ENCODE results near the gene CCDC7. TPM values are rescaled to one million over a fixed set of nuclear protein-coding genes. Genes with fewer than 3 reads are reported as not detected.

Gene CCDC7
- polyA plus RNA-seq, 1 of the 3 experiments (the other 2 are of a cell fraction) = 0.44 TPM

DNA sequence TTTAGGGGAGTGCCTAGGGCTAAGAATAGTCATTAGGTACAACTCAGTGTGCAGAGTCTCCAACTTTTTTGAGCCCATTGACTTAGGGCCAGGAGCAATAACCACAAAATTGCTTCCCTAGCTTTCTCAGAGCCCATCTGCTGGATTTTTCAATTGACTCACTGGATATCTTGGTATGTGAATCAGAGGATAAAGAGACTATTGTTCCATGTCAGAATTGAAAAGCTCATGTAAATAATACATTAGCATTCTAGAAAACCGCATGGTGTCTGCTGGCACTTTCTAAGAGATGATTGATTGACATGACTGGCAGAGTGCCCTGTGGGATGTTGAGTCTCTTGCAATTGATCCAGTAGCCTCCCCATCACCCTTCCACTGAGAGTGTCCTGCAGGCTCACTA is 246.2 kb downstream of the CCDC7 start:
- Histone ChIP-seq H3K9me2 (no peaks in the 10 kb centered on the region), H3K4me1 (ENCODE audit: control insufficient read depth in 1 of 2, insufficient read depth in 2 of 2, low read depth in 1 of 2, low read length in 1 of 2) (peaks cover 0 to 5% of the 10 kb centered on the region in 2 experiments; a peak in 1 of 4 replicates), H3K9ac (no peak overlapping the region), H3F3A (replicated peaks; ENCODE audit: insufficient read depth) (no peaks in the 10 kb centered on the region), H3K9me3 (no peaks in the 10 kb centered on the region), H3K36me3 (replicated peaks in 1 of 2; ENCODE audit: control insufficient read depth in 1 of 2, insufficient read depth in 2 of 2, low read length in 1 of 2) (no peaks in the 10 kb centered on the region), H3K4me2 (0 out of 2 replicates have a peak overlapping the region, but pooled peaks have one; percentile 7), H2AFZ (ENCODE audit: low read depth) (no peak overlapping the region), H3K4me3 (ENCODE audit: low read depth in 2 of 2, low read length in 1 of 2) (no peak overlapping the region), H4K20me1 (ENCODE audit: insufficient read depth) (no peaks in the 10 kb centered on the region), H3K27ac (ENCODE audit: low read depth in 2 of 2, low read length in 1 of 2) (peak overlapping the region in 1 of 2 experiments; percentile 64; a peak in 2 of 4 replicates), H3K79me2 (ENCODE audit: insufficient read depth) (no peaks in the 10 kb centered on the region), H3K27me3 (ENCODE audit: insufficient read depth) (no peaks in the 10 kb centered on the region)
- TF ChIP-seq, protein P1, sequence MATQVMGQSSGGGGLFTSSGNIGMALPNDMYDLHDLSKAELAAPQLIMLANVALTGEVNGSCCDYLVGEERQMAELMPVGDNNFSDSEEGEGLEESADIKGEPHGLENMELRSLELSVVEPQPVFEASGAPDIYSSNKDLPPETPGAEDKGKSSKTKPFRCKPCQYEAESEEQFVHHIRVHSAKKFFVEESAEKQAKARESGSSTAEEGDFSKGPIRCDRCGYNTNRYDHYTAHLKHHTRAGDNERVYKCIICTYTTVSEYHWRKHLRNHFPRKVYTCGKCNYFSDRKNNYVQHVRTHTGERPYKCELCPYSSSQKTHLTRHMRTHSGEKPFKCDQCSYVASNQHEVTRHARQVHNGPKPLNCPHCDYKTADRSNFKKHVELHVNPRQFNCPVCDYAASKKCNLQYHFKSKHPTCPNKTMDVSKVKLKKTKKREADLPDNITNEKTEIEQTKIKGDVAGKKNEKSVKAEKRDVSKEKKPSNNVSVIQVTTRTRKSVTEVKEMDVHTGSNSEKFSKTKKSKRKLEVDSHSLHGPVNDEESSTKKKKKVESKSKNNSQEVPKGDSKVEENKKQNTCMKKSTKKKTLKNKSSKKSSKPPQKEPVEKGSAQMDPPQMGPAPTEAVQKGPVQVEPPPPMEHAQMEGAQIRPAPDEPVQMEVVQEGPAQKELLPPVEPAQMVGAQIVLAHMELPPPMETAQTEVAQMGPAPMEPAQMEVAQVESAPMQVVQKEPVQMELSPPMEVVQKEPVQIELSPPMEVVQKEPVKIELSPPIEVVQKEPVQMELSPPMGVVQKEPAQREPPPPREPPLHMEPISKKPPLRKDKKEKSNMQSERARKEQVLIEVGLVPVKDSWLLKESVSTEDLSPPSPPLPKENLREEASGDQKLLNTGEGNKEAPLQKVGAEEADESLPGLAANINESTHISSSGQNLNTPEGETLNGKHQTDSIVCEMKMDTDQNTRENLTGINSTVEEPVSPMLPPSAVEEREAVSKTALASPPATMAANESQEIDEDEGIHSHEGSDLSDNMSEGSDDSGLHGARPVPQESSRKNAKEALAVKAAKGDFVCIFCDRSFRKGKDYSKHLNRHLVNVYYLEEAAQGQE (IDR thresholded peaks at IDR 0.05; ENCODE audit: low read depth, low read length) = no peak
- TF ChIP-seq, protein P2, sequence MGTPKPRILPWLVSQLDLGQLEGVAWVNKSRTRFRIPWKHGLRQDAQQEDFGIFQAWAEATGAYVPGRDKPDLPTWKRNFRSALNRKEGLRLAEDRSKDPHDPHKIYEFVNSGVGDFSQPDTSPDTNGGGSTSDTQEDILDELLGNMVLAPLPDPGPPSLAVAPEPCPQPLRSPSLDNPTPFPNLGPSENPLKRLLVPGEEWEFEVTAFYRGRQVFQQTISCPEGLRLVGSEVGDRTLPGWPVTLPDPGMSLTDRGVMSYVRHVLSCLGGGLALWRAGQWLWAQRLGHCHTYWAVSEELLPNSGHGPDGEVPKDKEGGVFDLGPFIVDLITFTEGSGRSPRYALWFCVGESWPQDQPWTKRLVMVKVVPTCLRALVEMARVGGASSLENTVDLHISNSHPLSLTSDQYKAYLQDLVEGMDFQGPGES (IDR thresholded peaks at IDR 0.05; ENCODE audit: low read depth, low read length) = no peak
- TF ChIP-seq ELF1 (IDR thresholded peaks at IDR 0.05) (no peak), POLR2AphosphoS5 (IDR thresholded peaks at IDR 0.05; ENCODE audit: low read depth, low read length) (no peak), NFIC (IDR thresholded peaks at IDR 0.05; ENCODE audit: borderline replicate concordance) (peak; percentile 74; the same call in 1 of the 2 replicates), JUND (IDR thresholded peaks at IDR 0.05) (peak; percentile 55), RFX5 (IDR thresholded peaks at IDR 0.05; ENCODE audit: low read length) (no peak), GABPA (IDR thresholded peaks at IDR 0.05; ENCODE audit: low read depth) (no peak), FOSL2 (IDR thresholded peaks at IDR 0.05; ENCODE audit: borderline replicate concordance, low read depth) (peak; percentile 48; the same call in 1 of the 2 replicates), EP300 (IDR thresholded peaks at IDR 0.05; ENCODE audit: borderline replicate concordance in 1 of 2, low read depth in 1 of 2, low read length in 1 of 2) (peak in 1 of 2 experiments; percentile 53; a peak in 1 of 4 replicates), SMC3 (IDR thresholded peaks at IDR 0.05; ENCODE audit: low read depth, low read length) (no peak), RAD21 (IDR thresholded peaks at IDR 0.05; ENCODE audit: low read length) (no peak), TEAD4 (IDR thresholded peaks at IDR 0.05; ENCODE audit: borderline replicate concordance, insufficient read depth) (peak; percentile 26; the same call in 1 of the 2 replicates), TCF12 (IDR thresholded peaks at IDR 0.05) (peak; percentile 62), TAF1 (IDR thresholded peaks at IDR 0.05; ENCODE audit: borderline replicate concordance, low read depth, low read length) (no peak), MXI1 (IDR thresholded peaks at IDR 0.05; ENCODE audit: low read depth, low read length) (no peak), FOXM1 (IDR thresholded peaks at IDR 0.05; ENCODE audit: low read depth) (no peak), GATA2 (CRISPR knock-in tag; IDR thresholded peaks at IDR 0.05) (no peak), RXRA (IDR thresholded peaks at IDR 0.05; ENCODE audit: borderline replicate concordance, low read depth) (no peak; the same call in 1 of the 2 replicates), MEF2A (IDR thresholded peaks at IDR 0.05; ENCODE audit: borderline replicate concordance, low read depth) (0 out of 2 replicates have a peak, but pooled peaks have one; percentile 9)
- TF ChIP-seq, protein P3, sequence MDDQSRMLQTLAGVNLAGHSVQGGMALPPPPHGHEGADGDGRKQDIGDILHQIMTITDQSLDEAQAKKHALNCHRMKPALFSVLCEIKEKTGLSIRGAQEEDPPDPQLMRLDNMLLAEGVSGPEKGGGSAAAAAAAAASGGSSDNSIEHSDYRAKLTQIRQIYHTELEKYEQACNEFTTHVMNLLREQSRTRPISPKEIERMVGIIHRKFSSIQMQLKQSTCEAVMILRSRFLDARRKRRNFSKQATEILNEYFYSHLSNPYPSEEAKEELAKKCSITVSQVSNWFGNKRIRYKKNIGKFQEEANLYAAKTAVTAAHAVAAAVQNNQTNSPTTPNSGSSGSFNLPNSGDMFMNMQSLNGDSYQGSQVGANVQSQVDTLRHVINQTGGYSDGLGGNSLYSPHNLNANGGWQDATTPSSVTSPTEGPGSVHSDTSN (IDR thresholded peaks at IDR 0.05) = peak; percentile 95
- TF ChIP-seq, protein P4, sequence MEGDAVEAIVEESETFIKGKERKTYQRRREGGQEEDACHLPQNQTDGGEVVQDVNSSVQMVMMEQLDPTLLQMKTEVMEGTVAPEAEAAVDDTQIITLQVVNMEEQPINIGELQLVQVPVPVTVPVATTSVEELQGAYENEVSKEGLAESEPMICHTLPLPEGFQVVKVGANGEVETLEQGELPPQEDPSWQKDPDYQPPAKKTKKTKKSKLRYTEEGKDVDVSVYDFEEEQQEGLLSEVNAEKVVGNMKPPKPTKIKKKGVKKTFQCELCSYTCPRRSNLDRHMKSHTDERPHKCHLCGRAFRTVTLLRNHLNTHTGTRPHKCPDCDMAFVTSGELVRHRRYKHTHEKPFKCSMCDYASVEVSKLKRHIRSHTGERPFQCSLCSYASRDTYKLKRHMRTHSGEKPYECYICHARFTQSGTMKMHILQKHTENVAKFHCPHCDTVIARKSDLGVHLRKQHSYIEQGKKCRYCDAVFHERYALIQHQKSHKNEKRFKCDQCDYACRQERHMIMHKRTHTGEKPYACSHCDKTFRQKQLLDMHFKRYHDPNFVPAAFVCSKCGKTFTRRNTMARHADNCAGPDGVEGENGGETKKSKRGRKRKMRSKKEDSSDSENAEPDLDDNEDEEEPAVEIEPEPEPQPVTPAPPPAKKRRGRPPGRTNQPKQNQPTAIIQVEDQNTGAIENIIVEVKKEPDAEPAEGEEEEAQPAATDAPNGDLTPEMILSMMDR (IDR thresholded peaks at IDR 0.05) = no peak
- TF ChIP-seq, protein P5, sequence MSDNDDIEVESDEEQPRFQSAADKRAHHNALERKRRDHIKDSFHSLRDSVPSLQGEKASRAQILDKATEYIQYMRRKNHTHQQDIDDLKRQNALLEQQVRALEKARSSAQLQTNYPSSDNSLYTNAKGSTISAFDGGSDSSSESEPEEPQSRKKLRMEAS (IDR thresholded peaks at IDR 0.05; ENCODE audit: low read depth) = no peak
- TF ChIP-seq, protein P6, sequence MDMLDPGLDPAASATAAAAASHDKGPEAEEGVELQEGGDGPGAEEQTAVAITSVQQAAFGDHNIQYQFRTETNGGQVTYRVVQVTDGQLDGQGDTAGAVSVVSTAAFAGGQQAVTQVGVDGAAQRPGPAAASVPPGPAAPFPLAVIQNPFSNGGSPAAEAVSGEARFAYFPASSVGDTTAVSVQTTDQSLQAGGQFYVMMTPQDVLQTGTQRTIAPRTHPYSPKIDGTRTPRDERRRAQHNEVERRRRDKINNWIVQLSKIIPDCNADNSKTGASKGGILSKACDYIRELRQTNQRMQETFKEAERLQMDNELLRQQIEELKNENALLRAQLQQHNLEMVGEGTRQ (IDR thresholded peaks at IDR 0.05; ENCODE audit: borderline replicate concordance, low read depth, low read length) = no peak
- CTCF ChIA-PET = no interaction called here
- POLR2A ChIA-PET = no interaction called here
- no peak for DNase-seq
- 27% methylated on average over 1 of the region's 1 CpG for WGBS (ENCODE audit: low lambda C conversion rate)

Measured in SK-N-SH (cell line).